ENCODE results near the gene TENM4. TPM values are rescaled to one million over a fixed set of nuclear protein-coding genes. Genes with fewer than 3 reads are reported as not detected.

The TENM4 gene
- total and polyA plus RNA-seq, 4 donors, result 0.02 to 0.33 (median 0.14) TPM

GRCh38 chr11:79447038-79447786 lies 6.4 kb upstream of the TENM4 start:
- WGBS, result 25% methylated on average over 5 of the region's 5 CpGs
- TF ChIP-seq FOXA2 (IDR thresholded peaks at IDR 0.05) (no peak), FOXA1 (IDR thresholded peaks at IDR 0.05) (no peak), ATF3 (IDR thresholded peaks at IDR 0.05) (no peak), YY1 (IDR thresholded peaks at IDR 0.05) (no peak), MAX (IDR thresholded peaks at IDR 0.05) (no peak), CTCF (IDR thresholded peaks at IDR 0.05; ENCODE audit: low read depth, low read length, missing input control) (no peak), NR2F2 (IDR thresholded peaks at IDR 0.05) (no peak), EGR1 (IDR thresholded peaks at IDR 0.05; ENCODE audit: low read depth in 2 of 2) (no peak), TAF1 (conservative IDR thresholded peaks at IDR 0.05) (no peak), RXRA (IDR thresholded peaks at IDR 0.05) (no peak), HNF4A (conservative IDR thresholded peaks at IDR 0.05) (no peak), HNF4G (IDR thresholded peaks at IDR 0.05) (no peak), RAD21 (IDR thresholded peaks at IDR 0.05) (no peak), ZBTB33 (IDR thresholded peaks at IDR 0.05) (no peak), JUND (IDR thresholded peaks at IDR 0.05) (no peak), SP1 (IDR thresholded peaks at IDR 0.05) (no peak), REST (IDR thresholded peaks at IDR 0.05) (no peak), GABPA (IDR thresholded peaks at IDR 0.05 in 1 of 2, conservative IDR thresholded peaks at IDR 0.05 in 1 of 2) (no peak)

More at GRCh38 chr11:79447038-79447786, 6.4 kb upstream of the TENM4 start:
- H3K9ac ChIP-seq (ENCODE audit: low read depth in 1 of 2, low read length in 2 of 2), result no peak overlapping the region
- no peaks in the 10 kb centered on the region for H3K36me3 ChIP-seq (ENCODE audit: control insufficient read depth in 4 of 4, insufficient read depth in 3 of 4, low read depth in 1 of 4, low read length in 3 of 4)
- no peak overlapping the region for H3K4me3 ChIP-seq (ENCODE audit: low read depth in 1 of 3, low read length in 3 of 3)
- no peak overlapping the region for H3K27ac ChIP-seq (ENCODE audit: low read depth in 1 of 2, low read length in 2 of 2)
- no peak for DNase-seq (ENCODE audit: low spot score)
- H3K9me3 ChIP-seq (ENCODE audit: control insufficient read depth in 4 of 4, low read length in 3 of 4), result peaks cover 0 to 3% (median 0%) of the 10 kb centered on the region in 4 donors
- peaks cover 0 to 14% (median 10%) of the 10 kb centered on the region in 4 donors for H3K27me3 ChIP-seq (ENCODE audit: control insufficient read depth in 4 of 4, insufficient read depth in 4 of 4, low read length in 3 of 4)
- H3K4me1 ChIP-seq (ENCODE audit: control insufficient read depth in 4 of 4, insufficient read depth in 4 of 4, low read length in 3 of 4), result no peaks in the 10 kb centered on the region
